NCI-H82 (cell line): ENCODE measurements around the gene TNFAIP8.

ENCODE experiments used
- DNase-seq: peaks from one replicate; lab custom pipeline; 2025; lab: John Stamatoyannopoulos, UW

TNFAIP8 gene

GRCh38 chr5:119329666-119330065, 26.2 kb upstream of the TNFAIP8 start:
- DNase-seq = no peak

GRCh38 chr5:119330367-119331183, 25.2 kb upstream of the TNFAIP8 start:
- DNase-seq = no peak

DNA sequence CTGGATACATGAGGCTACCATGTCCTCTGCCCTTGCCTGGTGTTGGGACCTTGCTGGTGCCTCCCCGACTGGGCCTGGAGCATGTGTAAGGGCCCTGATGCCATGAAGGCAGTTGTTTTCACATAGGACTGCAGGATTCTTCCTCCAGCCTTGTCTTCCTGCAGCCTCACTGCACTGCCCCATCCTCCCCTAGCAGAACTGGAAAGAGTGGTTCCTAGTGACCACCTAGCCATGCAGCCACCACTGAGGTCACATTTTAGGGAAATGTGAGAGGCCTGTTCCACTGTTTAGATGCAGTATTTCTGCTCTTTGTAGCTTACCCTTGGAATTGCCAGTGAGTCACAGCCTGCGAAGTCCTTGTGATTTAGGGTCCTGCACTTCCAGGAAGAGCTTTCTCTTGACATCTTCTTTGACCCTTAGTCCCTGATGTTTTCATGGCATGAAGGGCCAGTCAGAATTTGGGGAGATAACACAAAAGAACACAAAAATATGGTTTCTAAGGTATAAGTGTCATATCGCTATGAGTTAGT, 24.2 kb upstream of the TNFAIP8 start:
- DNase-seq = no peak

- no peak for DNase-seq
These were observed 23.6 kb upstream of the TNFAIP8 start for GRCh38 chr5:119332208-119332607.

DNA sequence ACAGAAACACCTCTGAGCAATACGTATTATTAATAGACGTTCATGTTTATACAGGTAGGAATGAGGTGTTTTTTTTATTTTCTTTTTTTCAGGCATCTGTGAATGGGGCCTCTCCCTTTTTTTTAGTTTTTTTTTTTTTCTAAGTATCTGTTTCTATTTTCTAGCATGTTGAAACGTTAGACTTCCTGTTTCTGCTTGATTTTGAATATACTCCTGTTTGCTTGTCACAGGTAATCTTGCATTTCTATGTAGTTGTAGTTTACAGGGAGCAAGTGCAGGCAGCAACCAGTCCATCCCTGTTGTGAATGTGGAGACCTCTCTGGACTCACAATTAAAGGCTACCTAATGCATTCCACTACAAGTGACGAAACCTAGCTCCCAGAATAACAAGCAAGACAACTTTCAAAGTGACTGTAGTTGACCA, 22.8 kb upstream of the TNFAIP8 start:
- no peak for DNase-seq

DNA sequence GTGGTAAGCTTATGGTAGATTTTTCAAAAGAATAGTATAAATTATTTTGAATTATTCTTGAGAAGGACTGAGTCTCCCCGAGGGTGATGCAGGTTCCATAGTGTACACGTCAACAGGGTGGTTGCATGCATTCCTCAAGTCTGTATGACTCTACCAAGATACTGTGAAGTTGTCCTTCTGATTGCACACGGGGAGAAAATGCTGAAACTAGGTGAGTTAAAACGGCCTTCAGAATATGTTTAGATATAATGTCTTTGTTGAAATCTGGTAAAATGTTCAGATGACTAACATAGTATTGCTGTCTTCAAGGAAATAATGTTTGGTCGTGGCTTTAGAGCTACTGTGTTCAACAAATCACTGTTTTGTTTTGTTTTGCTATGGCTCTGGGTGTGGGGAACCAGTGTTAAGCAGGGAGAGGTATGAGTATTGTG, 22.4 kb upstream of the TNFAIP8 start:
- no peak for DNase-seq

DNA sequence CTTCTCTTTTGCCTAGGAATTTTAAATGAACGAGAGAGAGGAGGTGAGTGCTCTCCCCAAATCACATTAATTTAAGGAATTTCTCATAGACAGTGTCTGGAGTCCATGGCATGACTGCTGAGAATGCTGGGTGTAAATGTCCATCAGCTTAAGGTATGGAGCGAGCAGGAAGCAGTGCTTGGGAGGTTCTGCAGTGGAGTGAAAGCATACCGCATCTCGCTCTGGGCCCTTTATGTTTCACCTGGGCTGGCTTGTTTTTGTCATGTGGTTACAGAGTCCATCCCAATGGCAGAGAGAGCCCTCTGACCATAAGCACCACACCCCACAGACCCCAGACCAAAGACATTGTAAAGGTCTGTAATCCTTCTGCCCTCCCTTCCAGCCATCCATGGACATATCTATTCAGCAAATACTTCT, 20.6 kb upstream of the TNFAIP8 start:
- DNase-seq = no peak

DNA sequence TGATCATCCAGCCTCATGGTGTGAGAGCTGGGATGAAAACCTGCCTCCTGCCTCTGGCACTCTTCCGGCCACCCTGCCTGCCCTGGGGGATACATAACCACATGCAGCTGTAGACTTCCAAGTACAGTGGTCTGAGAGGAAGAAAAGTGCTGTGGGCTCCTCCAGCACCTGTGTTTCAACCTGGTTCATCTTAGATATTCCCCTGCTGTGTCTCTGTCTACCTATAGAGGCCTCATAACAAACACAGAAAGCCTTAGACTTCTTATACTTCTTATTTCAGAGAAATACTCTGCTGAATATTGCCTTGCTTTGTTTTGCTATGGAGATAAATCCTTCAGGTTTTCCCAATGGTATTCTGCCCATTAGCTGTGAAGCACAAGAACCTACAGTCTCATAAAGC, 19.6 kb upstream of the TNFAIP8 start:
- DNase-seq = no peak

GRCh38 chr5:119336845-119337580, 18.8 kb upstream of the TNFAIP8 start:
- DNase-seq = no peak

DNA sequence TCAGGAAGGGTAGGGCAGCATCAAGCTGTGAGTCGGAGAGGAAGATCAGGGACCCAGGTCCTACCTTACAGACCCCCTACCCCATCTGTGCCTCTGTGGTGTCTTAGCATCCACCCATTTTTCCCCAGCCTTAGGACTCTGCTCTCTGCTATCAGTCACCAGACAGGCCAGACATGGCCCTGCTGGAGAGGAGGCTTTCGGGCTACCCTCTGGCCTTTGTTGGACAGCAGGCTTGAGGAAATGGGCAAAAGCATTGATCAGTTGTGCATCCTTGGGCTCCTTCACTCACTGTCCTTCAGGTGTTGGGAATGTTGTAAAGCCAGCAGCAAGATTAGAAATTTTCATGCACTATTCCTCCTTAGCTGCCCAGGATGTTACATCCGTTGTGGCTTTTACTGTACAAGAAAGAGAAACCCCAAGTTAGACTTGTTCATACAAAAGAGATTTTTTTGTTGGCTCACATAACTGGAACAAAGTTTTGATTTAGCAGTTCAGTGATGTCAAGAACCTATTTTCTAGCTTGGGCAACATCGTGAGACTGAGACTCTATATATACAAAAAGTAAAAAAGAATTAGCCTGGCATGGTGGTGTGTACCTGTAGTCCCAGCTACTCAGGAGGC, 17.4 kb upstream of the TNFAIP8 start:
- no peak for DNase-seq

- no peak for DNase-seq
These were observed 16.5 kb upstream of the TNFAIP8 start for GRCh38 chr5:119339344-119339743.

- no peak for DNase-seq
These were observed 15.9 kb upstream of the TNFAIP8 start for GRCh38 chr5:119339965-119340364.

DNA sequence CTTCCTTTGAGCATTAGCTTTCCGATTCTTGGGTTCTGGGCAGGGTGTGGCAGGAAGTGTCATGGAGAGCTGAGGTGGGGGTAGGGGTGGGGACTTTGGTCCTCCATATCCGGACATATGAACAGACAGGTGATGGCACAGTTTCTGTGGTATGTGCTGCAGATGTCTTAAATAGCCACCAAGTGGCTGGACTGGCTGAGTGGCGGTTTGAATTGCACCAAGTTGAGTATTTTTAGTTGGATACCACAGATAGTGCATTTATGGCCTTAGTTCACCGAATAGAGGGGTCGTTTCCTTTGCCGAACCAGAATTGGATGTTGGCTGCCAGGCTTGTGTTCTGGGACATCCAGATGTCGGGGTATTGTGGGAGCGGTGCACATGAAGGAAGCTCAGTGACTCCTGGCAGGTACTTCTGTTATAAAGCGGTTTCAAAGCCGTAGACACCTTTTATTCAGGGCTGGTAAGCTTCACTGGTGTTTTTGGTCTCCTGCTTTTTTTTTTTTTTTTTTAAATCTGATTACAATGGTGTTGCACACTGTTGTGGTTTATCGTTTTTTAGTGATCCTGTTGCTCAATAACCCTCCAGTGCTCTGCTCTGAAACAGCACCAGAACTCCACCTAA, 15.1 kb upstream of the TNFAIP8 start:
- no peak for DNase-seq

- no peak for DNase-seq
These were observed 14.1 kb upstream of the TNFAIP8 start for GRCh38 chr5:119341452-119342349.

- no peak for DNase-seq
These were observed 13.4 kb upstream of the TNFAIP8 start for GRCh38 chr5:119342406-119342805.

GRCh38 chr5:119343052-119343451, 12.8 kb upstream of the TNFAIP8 start:
- no peak for DNase-seq

DNA sequence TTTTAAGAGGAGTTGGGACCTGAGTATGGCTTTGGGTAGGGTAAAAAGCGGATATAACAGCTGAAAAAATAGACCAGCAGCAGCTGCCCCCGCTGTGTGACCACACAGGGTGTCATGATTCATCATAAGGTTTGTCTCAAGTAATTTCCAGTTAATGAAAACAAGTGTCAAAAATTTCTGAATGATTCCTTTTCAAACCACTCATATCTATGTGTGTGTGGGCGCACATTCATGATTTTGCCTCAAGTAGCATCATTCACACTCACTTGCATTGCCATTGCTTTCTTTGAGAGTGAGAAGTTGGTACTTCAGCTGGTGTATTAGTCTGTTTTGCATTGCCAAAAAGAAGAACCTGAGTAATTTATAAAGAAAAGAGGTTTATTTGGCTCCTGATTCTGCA, 12.1 kb upstream of the TNFAIP8 start:
- DNase-seq = no peak

DNA sequence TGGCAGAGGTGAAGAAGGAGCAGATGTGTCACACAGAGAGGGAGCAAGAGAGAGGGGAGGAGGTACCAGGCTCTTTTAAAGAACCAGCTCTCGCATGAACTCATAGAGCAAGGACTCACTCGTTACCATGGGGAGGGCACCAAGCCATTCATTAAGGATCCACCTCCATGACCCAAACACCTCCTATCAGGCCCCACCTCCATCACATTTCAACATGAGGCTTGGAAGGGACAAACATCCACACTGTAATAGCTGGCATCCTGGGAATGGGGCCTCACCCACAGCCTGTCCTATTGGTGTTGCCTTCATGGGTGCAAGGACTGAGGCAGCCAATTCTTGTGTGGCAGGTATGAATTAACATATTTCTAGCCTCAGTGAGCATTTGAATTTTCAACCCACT, 11.6 kb upstream of the TNFAIP8 start:
- DNase-seq = no peak

DNA sequence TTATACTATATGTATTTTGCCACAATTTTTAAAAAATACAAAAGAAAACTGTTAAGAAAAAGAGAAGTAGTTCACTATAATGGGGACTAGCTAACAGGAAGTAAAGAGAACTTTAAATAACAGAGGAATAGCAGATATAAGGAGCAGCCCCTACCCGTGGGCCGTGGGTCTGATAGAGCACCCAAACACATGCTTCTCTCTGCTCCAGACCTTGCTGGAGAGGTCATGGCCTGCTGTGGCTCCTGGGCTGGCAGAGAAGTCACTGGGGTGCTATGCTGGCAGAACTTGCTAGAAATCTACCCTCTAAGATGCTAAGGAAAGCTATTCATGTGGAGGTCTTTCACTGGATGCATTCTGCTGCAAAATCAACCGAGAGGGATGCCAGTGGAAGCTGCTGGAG, 10.0 kb upstream of the TNFAIP8 start:
- DNase-seq = no peak

DNA sequence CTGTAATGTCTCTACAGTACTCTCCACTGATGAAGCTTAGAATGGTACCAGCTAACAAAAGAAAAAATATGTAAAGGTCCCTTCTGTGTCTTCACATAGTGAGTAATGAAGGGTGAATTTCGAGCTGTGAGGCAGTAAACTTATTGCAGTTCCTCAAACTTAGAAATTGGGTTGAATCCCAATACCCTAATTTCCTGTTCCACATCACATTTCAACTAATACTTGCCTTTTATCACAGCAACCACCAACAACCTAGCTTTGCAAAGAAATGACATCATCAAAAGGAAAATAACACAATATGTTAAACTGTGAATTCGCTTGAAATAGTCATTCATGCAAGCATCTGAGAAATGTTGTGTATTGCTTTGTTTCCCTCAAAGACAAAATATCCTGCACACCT, 9.4 kb upstream of the TNFAIP8 start:
- DNase-seq = no peak

DNA sequence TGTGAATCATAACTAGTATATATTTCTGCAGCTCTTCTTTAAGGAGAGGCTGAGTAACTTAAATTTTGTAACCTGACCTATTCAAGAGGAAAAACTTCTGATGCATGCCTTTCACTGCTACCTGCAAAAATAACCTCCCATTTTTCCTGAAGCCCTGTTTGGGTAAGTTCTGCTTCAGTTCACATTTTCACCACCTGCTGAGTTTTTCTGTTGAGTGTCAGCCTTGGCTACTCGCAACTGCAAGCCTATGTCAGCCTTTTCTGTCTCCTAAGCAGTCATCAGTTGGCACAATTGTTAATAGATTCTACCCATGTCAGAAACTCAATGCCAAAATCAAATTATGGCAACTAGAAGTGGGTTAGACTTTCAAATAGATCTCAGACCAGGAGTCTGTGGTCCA, 8.2 kb upstream of the TNFAIP8 start:
- no peak for DNase-seq
